Body of pancreas (tissue), 4 donors: ENCODE data around the gene MYLIP. TPM values are rescaled to one million over a fixed set of nuclear protein-coding genes. Genes with fewer than 3 reads are reported as not detected.

ENCODE experiments used
- ATAC-seq: fragments of 150-250 bp; one replicate; pipeline ENCODE4 v1.9.1; 2016
- DNase-seq, 4 donors: peaks; one replicate each; pipeline ENCODE4 v3.0.0-alpha.2; 2019
- H3K27ac ChIP-seq, 4 donors: fragments of 200-600 bp; sonication (generic); 1 replicate in 3 of 4; 2 replicates in 1 of 4; pipeline versions ENCODE4 v1.5.1 to v1.6.1; 2016 to 2019; ENCODE audit warnings: mild to moderate bottlenecking in 1 of 4, mixed read lengths in 1 of 4, moderate library complexity in 1 of 4
- H3K27me3 ChIP-seq, 2 donors: fragments of 200-600 bp; sonication (generic); one replicate each; pipeline ENCODE4 v1.6.0; 2016; ENCODE audit warnings: mild to moderate bottlenecking in 1 of 2
- H3K36me3 ChIP-seq, 2 donors: fragments of 200-600 bp; sonication (generic); replicated peaks in 1 of 2; 2 replicates each; pipeline ENCODE4 v1.5.1; 2016; ENCODE audit warnings: low read depth in 2 of 2; ENCODE audit not compliant: insufficient read depth in 1 of 2
- H3K4me1 ChIP-seq: fragments of 200-600 bp; sonication (generic); one replicate; pipeline ENCODE4 v1.6.0; 2016
- H3K4me3 ChIP-seq, 2 donors: fragments of 200-600 bp; sonication (generic); 1 replicate in 1 of 2; 2 replicates in 1 of 2; pipeline ENCODE4 v1.5.1; 2016 to 2019
- H3K9me3 ChIP-seq, 3 donors: fragments of 200-600 bp; sonication (generic); 1 replicate in 2 of 3; 2 replicates in 1 of 3; pipeline ENCODE4 v1.5.1; 2016
- POLR2A ChIP-seq, 3 donors: fragments of 450-650 bp; IDR thresholded peaks; one replicate each; pipeline ENCODE4 v1.6.1; 2016; ENCODE audit warnings: antibody characterized with exemption in 3 of 3, mild to moderate bottlenecking in 2 of 3
- WGBS, 2 donors: methylation state at CpG; one replicate each; pipeline ENCODE4 v1.1.5; 2017; 5-methylcytosine and 5-hydroxymethylcytosine counted together
- intact Hi-C: fragments of 100-400 bp; cut with DNase I; formaldehyde crosslinking; loops from one replicate; pipeline ENCODE4 v1.15.1; 2023
- total RNA-seq, 2 donors: library from RNA; depleted of rRNA; stranded (reverse); fragments of >200 nt; gene quantifications; one replicate each; pipeline ENCODE4 v1.1.0, GENCODE V29; 2016
- TF ChIP-seq, protein P1 (sequence below), 7 experiments: fragments of 450-650 bp in 4 of 7; fragments of 200-600 bp in 3 of 7; sonication (generic) in 3 of 7; IDR thresholded peaks; one replicate each; pipeline ENCODE4 v1.5.1; 2016 to 2019; ENCODE audit warnings: antibody characterized with exemption in 7 of 7

Gene MYLIP
- total RNA-seq, 2 donors from 2014 or later: 13.2 to 28.7 TPM

DNA sequence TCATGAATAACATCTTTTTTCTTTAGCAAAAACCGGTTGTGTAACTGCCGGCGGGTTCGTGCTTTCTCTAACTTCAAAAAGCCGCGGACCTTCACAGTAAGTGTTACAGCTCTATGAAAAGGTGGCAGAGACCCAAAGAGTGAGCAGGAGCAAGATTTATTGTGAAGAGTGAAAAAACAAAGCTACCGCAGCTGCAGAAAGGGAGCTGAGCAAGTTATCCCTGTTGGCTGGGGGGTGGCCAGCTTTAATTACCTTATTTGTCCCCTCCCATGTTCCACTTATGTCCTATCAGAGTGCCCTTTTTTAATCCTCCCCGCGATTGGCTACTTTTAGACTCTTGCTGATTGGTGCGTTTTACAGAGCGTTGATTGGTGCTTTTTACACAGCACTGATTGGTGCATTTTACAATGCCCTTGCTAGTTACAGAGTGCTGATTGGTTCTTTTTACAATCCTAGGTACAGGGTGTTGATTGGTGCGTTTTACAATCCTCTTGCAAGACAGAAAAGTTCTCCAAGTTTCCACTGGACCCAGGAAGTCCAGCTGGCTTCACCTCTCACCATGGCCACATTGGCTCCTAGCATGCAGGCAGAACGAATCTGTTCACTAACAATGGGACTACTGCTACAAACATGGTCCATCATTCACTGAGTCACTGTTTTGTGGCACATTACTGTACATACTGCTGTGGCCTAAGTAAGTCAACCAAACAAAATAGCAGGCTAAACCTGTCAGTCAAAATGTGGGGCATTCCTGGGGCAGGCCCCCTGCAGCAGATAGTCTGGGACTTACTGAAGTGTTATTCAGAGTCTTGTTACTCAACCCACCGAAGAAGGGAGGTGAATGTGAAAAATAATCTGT is 52.8 kb downstream of the MYLIP start:
- Histone ChIP-seq H3K36me3 (no peaks in the 10 kb centered on the region), H3K9me3 (no peaks in the 10 kb centered on the region), H3K27me3 (no peaks in the 10 kb centered on the region), H3K27ac (peak overlapping the region in 2 of 4 donors; percentile 5 to 15), H3K4me3 (no peak overlapping the region), H3K4me1 (peaks cover 10% of the 10 kb centered on the region)
- intact Hi-C loops: no loop called here
- 57 to 69% methylated on average over 14 of the region's 14 CpGs for WGBS, 2 donors
- TF ChIP-seq POLR2A (IDR thresholded peaks at IDR 0.05): no peak
- TF ChIP-seq, protein P1, sequence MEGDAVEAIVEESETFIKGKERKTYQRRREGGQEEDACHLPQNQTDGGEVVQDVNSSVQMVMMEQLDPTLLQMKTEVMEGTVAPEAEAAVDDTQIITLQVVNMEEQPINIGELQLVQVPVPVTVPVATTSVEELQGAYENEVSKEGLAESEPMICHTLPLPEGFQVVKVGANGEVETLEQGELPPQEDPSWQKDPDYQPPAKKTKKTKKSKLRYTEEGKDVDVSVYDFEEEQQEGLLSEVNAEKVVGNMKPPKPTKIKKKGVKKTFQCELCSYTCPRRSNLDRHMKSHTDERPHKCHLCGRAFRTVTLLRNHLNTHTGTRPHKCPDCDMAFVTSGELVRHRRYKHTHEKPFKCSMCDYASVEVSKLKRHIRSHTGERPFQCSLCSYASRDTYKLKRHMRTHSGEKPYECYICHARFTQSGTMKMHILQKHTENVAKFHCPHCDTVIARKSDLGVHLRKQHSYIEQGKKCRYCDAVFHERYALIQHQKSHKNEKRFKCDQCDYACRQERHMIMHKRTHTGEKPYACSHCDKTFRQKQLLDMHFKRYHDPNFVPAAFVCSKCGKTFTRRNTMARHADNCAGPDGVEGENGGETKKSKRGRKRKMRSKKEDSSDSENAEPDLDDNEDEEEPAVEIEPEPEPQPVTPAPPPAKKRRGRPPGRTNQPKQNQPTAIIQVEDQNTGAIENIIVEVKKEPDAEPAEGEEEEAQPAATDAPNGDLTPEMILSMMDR (IDR thresholded peaks at IDR 0.05): no peak
- peak in 3 of 4 donors; percentile 42 to 55 (median 43) for DNase-seq
- peak; percentile 49 for ATAC-seq

- Histone ChIP-seq H3K9me3 (no peaks in the 10 kb centered on the region), H3K27me3 (no peaks in the 10 kb centered on the region), H3K27ac (no peak overlapping the region), H3K4me1 (peaks cover 10% of the 10 kb centered on the region), H3K36me3 (no peaks in the 10 kb centered on the region), H3K4me3 (no peak overlapping the region)
- ATAC-seq: peak; percentile 70
- intact Hi-C loops: no loop called here
- no peak for DNase-seq
- TF ChIP-seq, protein P1 (IDR thresholded peaks at IDR 0.05): peak; percentile 30 to 85 (median 74)
- TF ChIP-seq POLR2A (IDR thresholded peaks at IDR 0.05): no peak
- 20 to 24% methylated on average over 4 of the region's 4 CpGs for WGBS, 2 donors
Measured at GRCh38 chr6:16183187-16183664, 54.3 kb downstream of the MYLIP start.

DNA sequence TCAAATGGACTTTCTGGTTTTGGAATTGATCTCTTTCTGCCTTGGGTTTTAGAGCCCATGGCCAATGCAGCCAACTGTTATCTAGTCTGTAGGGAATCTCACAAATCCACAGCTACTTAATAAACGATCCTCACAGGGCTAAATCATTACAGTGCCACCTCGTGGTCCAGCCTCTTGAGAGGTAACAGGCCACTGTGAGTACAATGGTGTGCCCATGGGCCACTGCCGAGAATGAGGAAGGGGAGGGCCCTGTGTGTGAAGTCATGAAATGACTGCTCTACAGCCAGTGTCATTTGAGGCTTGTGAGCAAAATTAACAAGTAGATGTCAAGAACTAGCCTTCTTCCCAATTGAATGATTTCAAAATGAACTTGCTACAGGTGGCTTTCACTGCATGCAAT is 55.2 kb downstream of the MYLIP start:
- Histone ChIP-seq H3K4me3 (no peak overlapping the region), H3K9me3 (no peaks in the 10 kb centered on the region), H3K36me3 (no peaks in the 10 kb centered on the region), H3K27me3 (no peaks in the 10 kb centered on the region), H3K27ac (no peak overlapping the region), H3K4me1 (peaks cover 10% of the 10 kb centered on the region)
- DNase-seq: peak; percentile 34 to 68 (median 54)
- intact Hi-C loops: no loop called here
- TF ChIP-seq, protein P1 (IDR thresholded peaks at IDR 0.05): peak in 5 of 7 experiments; percentile 3 to 46 (median 32)
- TF ChIP-seq POLR2A (IDR thresholded peaks at IDR 0.05): no peak
- no peak for ATAC-seq
- 13 to 17% methylated on average over 3 of the region's 3 CpGs for WGBS, 2 donors

DNA sequence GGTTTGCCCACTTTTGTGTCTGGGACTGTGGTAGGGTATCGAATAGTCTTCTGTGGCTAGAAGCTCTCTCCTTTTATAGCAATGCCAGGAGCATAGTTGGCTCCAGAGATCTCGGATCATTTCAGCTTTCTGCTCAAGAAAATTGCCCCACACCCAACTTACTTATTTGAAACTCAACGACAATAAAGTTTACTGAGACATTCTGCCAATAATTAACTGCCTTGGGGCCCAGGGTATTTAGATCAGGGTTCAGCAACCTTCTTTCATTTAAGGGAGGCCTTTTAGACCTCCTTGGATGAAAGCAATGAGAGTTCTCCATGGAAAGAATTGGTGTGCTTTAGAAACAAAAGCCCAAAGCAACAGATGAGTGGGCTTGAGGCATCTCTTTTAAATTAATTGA is 55.7 kb downstream of the MYLIP start:
- H3K27me3 ChIP-seq: no peaks in the 10 kb centered on the region
- no peaks in the 10 kb centered on the region for H3K36me3 ChIP-seq
- TF ChIP-seq, protein P1 (IDR thresholded peaks at IDR 0.05): no peak
- no peak for TF ChIP-seq POLR2A (IDR thresholded peaks at IDR 0.05)
- intact Hi-C loops: no loop called here
- 67 to 69% methylated on average over 3 of the region's 3 CpGs for WGBS, 2 donors
- H3K4me1 ChIP-seq: peaks cover 11% of the 10 kb centered on the region
- DNase-seq (no peak), ATAC-seq (no peak)
- no peak overlapping the region for H3K27ac ChIP-seq
- no peak overlapping the region for H3K4me3 ChIP-seq
- H3K9me3 ChIP-seq: no peaks in the 10 kb centered on the region
